B cell (primary cell): ENCODE measurements around the gene NKX1-1. TPM values are rescaled to one million over a fixed set of nuclear protein-coding genes. Genes with fewer than 3 reads are reported as not detected.
A peak's percentile ranks its signal among the peaks of the same experiment; 100 is the strongest.

ENCODE experiments used
- ATAC-seq: fragments of 200-7000 bp; cut with Tn5 transposase; one replicate; pipeline ENCODE4 v1.10.0; 2021; ENCODE audit warnings: low read depth, mild to moderate bottlenecking, moderate number of reproducible peaks, moderate library complexity
- CTCF ChIA-PET: fragments of 350-600 bp; sonication (Branson Sonifier 250); formaldehyde crosslinking; loops from one replicate; lab custom pipeline; 2021; ENCODE audit warnings: antibody characterized with exemption, inconsistent platforms; lab: Charles Lee
- POLR2A ChIA-PET: fragments of 350-600 bp; sonication (Branson Sonifier 250); formaldehyde crosslinking; loops from one replicate; lab custom pipeline; 2021; ENCODE audit warnings: antibody characterized with exemption; lab: Charles Lee
- DNase-seq: peaks from one replicate; pipeline ENCODE4 v3.0.0; 2013
- H2AFZ ChIP-seq: 2 replicates; pipeline ENCODE4 v1.6.1; 2012; ENCODE audit warnings: mild to moderate bottlenecking, low read depth, low read length; ENCODE audit not compliant: insufficient read depth, poor library complexity, severe bottlenecking
- H3K27ac ChIP-seq, 2 donors: 1 replicate in 1 of 2; 2 replicates in 1 of 2; pipeline ENCODE4 v1.5.1; 2012 to 2013; ENCODE audit warnings: low read length in 2 of 2, mild to moderate bottlenecking in 2 of 2, moderate library complexity in 1 of 2
- H3K27me3 ChIP-seq, 4 experiments: fragments of 200-600 bp in 1 of 4; sonication (generic) in 1 of 4; replicated peaks in 1 of 4; 1 replicate in 2 of 4; 2 replicates in 2 of 4; pipeline versions ENCODE4 v1.6.1 to v1.7.0; 2013 to 2016; ENCODE audit warnings: low read length in 3 of 4, mild to moderate bottlenecking in 2 of 4, mixed read lengths in 1 of 4, moderate library complexity in 1 of 4; ENCODE audit not compliant: insufficient read depth in 4 of 4, control insufficient read depth in 3 of 4; ENCODE audit errors: control extremely low read depth in 1 of 4
- H3K36me3 ChIP-seq, 2 experiments: replicated peaks in 1 of 2; 1 replicate in 1 of 2; 2 replicates in 1 of 2; pipeline versions ENCODE4 v1.6.1 to v1.7.1; 2013; ENCODE audit warnings: low read length in 1 of 2; ENCODE audit not compliant: insufficient read depth in 2 of 2, control insufficient read depth in 1 of 2; ENCODE audit errors: control extremely low read depth in 1 of 2, extremely low read depth in 1 of 2
- H3K4me1 ChIP-seq, 2 donors: fragments of 200-600 bp in 1 of 2; sonication (generic) in 1 of 2; 1 replicate in 1 of 2; 2 replicates in 1 of 2; pipeline versions ENCODE4 v1.5.1 to v1.6.1; 2013 to 2017; ENCODE audit warnings: low read length in 2 of 2; ENCODE audit not compliant: control insufficient read depth in 2 of 2, insufficient read depth in 2 of 2
- H3K4me2 ChIP-seq: replicated peaks from 2 replicates; pipeline ENCODE3; 2012; ENCODE audit warnings: mild to moderate bottlenecking, low read depth, low read length; ENCODE audit not compliant: poor library complexity, severe bottlenecking
- H3K4me3 ChIP-seq, 5 experiments: fragments of 200-600 bp in 1 of 5; sonication (generic) in 1 of 5; 1 replicate in 3 of 5; 2 replicates in 2 of 5; pipeline versions ENCODE4 v1.5.1 to v1.7.0; 2011 to 2016; ENCODE audit warnings: low read length in 4 of 5, mild to moderate bottlenecking in 4 of 5, low read depth in 2 of 5, control low read depth in 1 of 5, moderate library complexity in 1 of 5; ENCODE audit not compliant: insufficient read depth in 1 of 5; ENCODE audit errors: control extremely low read depth in 1 of 5, extremely low read depth in 1 of 5
- H3K79me2 ChIP-seq: fragments of 200-600 bp; sonication (generic); one replicate; pipeline ENCODE4 v1.6.0; 2016; ENCODE audit warnings: low read length; ENCODE audit not compliant: control insufficient read depth, insufficient read depth
- H3K9ac ChIP-seq: fragments of 200-600 bp; sonication (generic); 2 replicates; pipeline ENCODE4 v1.6.1; 2017; ENCODE audit warnings: mild to moderate bottlenecking, low read length, moderate library complexity
- H3K9me3 ChIP-seq, 3 donors: one replicate each; pipeline versions ENCODE4 v1.6.1 to v1.7.1; 2013; ENCODE audit warnings: low read length in 2 of 3; ENCODE audit not compliant: control insufficient read depth in 2 of 3, insufficient read depth in 1 of 3; ENCODE audit errors: control extremely low read depth in 1 of 3
- H4K20me1 ChIP-seq: 2 replicates; pipeline ENCODE4 v1.6.0; 2012; ENCODE audit warnings: mild to moderate bottlenecking, low read length; ENCODE audit not compliant: insufficient read depth, control insufficient read depth, poor library complexity, severe bottlenecking
- H3K27ac Mint-ChIP-seq: one replicate; pipeline ENCODE4 v1.8.0; 2021; ENCODE audit warnings: mixed read lengths
- H3K27me3 Mint-ChIP-seq: one replicate; pipeline ENCODE4 v1.8.0; 2021; ENCODE audit warnings: mixed read lengths
- H3K4me1 Mint-ChIP-seq: one replicate; pipeline ENCODE4 v1.8.0; 2021; ENCODE audit warnings: mixed read lengths
- H3K4me3 Mint-ChIP-seq: one replicate; pipeline ENCODE4 v1.8.0; 2021; ENCODE audit warnings: mixed read lengths
- H3K9me3 Mint-ChIP-seq: one replicate; pipeline ENCODE4 v1.8.0; 2022; ENCODE audit warnings: mixed read lengths; ENCODE audit not compliant: insufficient read depth
- EZH2 ChIP-seq: IDR thresholded peaks from 2 replicates; pipeline ENCODE4 v1.6.1; 2012; ENCODE audit warnings: borderline replicate concordance, low read depth, mild to moderate bottlenecking, moderate library complexity, low read length; ENCODE audit not compliant: insufficient read depth, poor library complexity, severe bottlenecking
- WGBS: methylation state at CpG from one replicate; pipeline ENCODE4 v1.1.5; 2013; ENCODE audit warnings: missing lambda C conversion rate; ENCODE audit not compliant: insufficient coverage; 5-methylcytosine and 5-hydroxymethylcytosine counted together
- intact Hi-C: fragments of 100-400 bp; cut with micrococcal nuclease; formaldehyde crosslinking; loops from one replicate; pipeline ENCODE4 v1.10.0; 2022
- polyA plus RNA-seq: library from polyadenylated mRNA; depleted of rRNA; stranded (reverse); fragments of >200 nt; gene quantifications from 2 replicates; pipeline ENCODE4 v1.2.3, GENCODE V29; 2012
- total RNA-seq, 2 donors: library from RNA; stranded (reverse); fragments of 120-200 nt in 1 of 2; gene quantifications; 1 replicate in 1 of 2; 2 replicates in 1 of 2; pipeline versions ENCODE4 v1.2.3 to v1.2.4, GENCODE V29; 2013 to 2022
- TF ChIP-seq, protein P1 (sequence below): fragments of 200-600 bp; IDR thresholded peaks from one replicate; pipeline ENCODE4 v1.8.0; 2022; ENCODE audit warnings: antibody characterized with exemption, mild to moderate bottlenecking

The NKX1-1 gene
- total and polyA plus RNA-seq, 2 donors (not counting 1 experiment from before 2014, with no cell fraction given) = not detected

DNA sequence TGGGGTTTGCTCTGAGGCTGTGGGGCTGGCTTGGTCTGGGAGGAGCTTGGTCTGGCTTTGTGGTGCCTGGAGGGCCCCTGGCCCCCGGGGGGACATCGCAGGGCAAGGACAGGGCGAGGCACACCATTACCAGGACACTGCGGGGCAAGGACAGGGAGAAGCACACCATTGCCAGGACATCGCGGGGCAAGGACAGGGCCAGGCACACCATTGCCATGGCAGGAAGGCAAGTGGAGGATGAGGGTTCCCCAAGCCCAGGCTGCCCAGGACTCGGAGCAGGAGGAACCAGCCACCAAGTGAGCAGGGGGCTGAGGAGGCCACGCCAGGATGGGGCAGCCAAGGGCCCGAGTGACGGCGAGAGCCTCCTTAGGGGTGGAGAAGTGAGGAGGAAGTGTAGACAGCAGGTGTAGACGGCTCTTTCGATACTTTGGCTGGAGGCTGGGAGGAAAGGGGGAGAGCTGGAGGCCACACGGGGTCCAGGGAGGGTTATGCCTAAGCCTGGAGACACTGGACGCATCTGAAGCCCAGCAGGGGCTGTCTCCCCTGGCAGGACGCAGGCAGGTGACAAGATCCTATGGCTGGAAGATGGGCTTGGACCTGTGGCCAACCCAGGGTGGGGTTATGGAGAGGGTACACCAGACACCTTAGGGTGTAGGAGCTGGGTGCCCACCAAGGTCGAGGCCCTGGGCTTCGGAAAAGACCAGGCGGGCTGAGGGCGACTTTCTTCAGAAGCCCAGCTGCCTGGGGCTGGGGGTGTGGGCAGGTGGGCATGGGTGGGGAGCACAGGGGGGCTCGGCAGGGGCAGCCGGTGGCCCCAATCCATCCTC is 7.3 kb downstream of the NKX1-1 start:
- Histone ChIP-seq H3K4me2 (no peak overlapping the region), H3K27me3 (peaks cover 0 to 34% (median 13%) of the 10 kb centered on the region in 4 experiments), H3K4me3 (no peak overlapping the region), H2AFZ (no peak overlapping the region), H4K20me1 (no peaks in the 10 kb centered on the region), H3K9ac (no peak overlapping the region), H3K79me2 (no peaks in the 10 kb centered on the region), H3K4me1 (peaks cover 10 to 16% of the 10 kb centered on the region in 2 donors), H3K36me3 (no peaks in the 10 kb centered on the region), H3K9me3 (peaks cover 0 to 74% (median 7%) of the 10 kb centered on the region in 3 donors), H3K27ac (no peak overlapping the region)
- 95% methylated on average over 20 of the region's 22 CpGs for whole genome bisulfite sequencing
- no peaks in the 10 kb centered on the region for H3K9me3 Mint-ChIP-seq
- intact Hi-C loops = no loop called here
- ChIA-PET POLR2A (no interaction called here), CTCF (no interaction called here)
- peaks cover 11% of the 10 kb centered on the region for H3K27me3 Mint-ChIP-seq
- H3K4me1 Mint-ChIP-seq = peaks cover 2% of the 10 kb centered on the region
- no peak overlapping the region for H3K4me3 Mint-ChIP-seq
- ATAC-seq = no peak
- peak; percentile 3 for DNase-seq
- H3K27ac Mint-ChIP-seq = no peak overlapping the region
- no peak for TF ChIP-seq EZH2

DNA sequence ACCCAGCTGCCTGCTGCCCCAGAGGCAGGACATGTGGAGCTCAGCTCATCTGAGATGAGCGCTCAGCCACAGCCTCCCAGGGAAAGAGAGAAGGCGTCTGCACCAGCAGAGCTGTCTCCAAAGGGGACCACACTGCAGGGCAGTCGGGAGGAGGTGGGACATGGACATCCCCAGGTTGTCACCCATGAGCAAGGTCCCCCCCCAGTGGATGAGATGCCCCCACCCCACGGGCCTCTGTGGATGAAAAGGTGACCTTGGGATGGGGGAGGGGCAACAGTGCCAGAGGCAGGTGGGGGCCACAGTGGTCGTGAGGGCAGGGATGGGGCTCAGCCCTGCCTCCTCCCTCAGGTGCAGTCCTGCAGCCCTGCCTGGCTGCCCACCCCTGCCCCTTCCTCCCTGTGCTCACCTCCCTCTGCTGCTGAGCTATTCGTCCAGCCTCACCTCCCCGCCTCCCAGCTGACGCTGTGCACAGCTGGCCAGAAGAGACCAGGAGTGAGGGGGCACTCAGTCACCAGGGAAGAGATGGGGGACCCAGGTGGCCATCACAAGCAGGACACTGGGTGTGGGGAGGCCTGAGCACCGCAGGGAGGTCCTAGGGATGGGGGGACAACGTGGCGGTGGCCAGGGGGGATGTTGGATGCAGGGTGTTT is 9.3 kb downstream of the NKX1-1 start:
- Histone ChIP-seq H2AFZ (no peak overlapping the region), H3K27me3 (peaks cover 0 to 22% (median 8%) of the 10 kb centered on the region in 4 experiments), H4K20me1 (no peaks in the 10 kb centered on the region), H3K36me3 (peaks cover 2 to 3% of the 10 kb centered on the region in 2 experiments), H3K9ac (no peak overlapping the region), H3K4me1 (peaks cover 2 to 4% of the 10 kb centered on the region in 2 donors), H3K9me3 (peaks cover 0 to 65% (median 11%) of the 10 kb centered on the region in 3 donors), H3K27ac (no peak overlapping the region), H3K4me3 (no peak overlapping the region), H3K79me2 (no peaks in the 10 kb centered on the region), H3K4me2 (no peak overlapping the region)
- ChIA-PET CTCF (no interaction called here), POLR2A (no interaction called here)
- no peak for DNase-seq
- Mint-ChIP-seq H3K9me3 (no peaks in the 10 kb centered on the region), H3K4me1 (no peaks in the 10 kb centered on the region), H3K27ac (no peak overlapping the region), H3K4me3 (no peak overlapping the region), H3K27me3 (peaks cover 10% of the 10 kb centered on the region)
- ATAC-seq = no peak
- WGBS = 99% methylated on average over 8 of the region's 11 CpGs
- intact Hi-C loops = no loop called here
- TF ChIP-seq, protein P1, sequence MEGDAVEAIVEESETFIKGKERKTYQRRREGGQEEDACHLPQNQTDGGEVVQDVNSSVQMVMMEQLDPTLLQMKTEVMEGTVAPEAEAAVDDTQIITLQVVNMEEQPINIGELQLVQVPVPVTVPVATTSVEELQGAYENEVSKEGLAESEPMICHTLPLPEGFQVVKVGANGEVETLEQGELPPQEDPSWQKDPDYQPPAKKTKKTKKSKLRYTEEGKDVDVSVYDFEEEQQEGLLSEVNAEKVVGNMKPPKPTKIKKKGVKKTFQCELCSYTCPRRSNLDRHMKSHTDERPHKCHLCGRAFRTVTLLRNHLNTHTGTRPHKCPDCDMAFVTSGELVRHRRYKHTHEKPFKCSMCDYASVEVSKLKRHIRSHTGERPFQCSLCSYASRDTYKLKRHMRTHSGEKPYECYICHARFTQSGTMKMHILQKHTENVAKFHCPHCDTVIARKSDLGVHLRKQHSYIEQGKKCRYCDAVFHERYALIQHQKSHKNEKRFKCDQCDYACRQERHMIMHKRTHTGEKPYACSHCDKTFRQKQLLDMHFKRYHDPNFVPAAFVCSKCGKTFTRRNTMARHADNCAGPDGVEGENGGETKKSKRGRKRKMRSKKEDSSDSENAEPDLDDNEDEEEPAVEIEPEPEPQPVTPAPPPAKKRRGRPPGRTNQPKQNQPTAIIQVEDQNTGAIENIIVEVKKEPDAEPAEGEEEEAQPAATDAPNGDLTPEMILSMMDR = no peak
- TF ChIP-seq EZH2 = no peak
